Lung (tissue), 16 donors: ENCODE data around the gene GLCE. TPM values are rescaled to one million over a fixed set of nuclear protein-coding genes. Genes with fewer than 3 reads are reported as not detected.

ENCODE experiments used
- ATAC-seq: fragments of 200-7000 bp; cut with Tn5 transposase; one replicate; pipeline ENCODE4 v1.9.1; 2020; ENCODE audit warnings: moderate number of reproducible peaks; ENCODE audit not compliant: insufficient read depth, low FRiP score
- DNase-seq, 3 donors: peaks; one replicate each; pipeline ENCODE4 v3.0.0-alpha.2; 2013 to 2017
- H3K27ac ChIP-seq, 2 donors: one replicate each; pipeline ENCODE4 v1.5.1; 2013; ENCODE audit warnings: mild to moderate bottlenecking in 2 of 2, moderate library complexity in 2 of 2, control low read depth in 1 of 2, inconsistent platforms in 1 of 2, low read depth in 1 of 2, low read length in 1 of 2
- H3K27me3 ChIP-seq, 3 donors: one replicate each; pipeline ENCODE4 v1.5.1; 2013; ENCODE audit warnings: low read length in 2 of 3; ENCODE audit not compliant: control insufficient read depth in 3 of 3, insufficient read depth in 3 of 3
- H3K36me3 ChIP-seq, 4 donors: one replicate each; pipeline ENCODE4 v1.5.1; 2013; ENCODE audit warnings: low read length in 4 of 4, mild to moderate bottlenecking in 1 of 4, moderate library complexity in 1 of 4; ENCODE audit not compliant: control insufficient read depth in 4 of 4, insufficient read depth in 4 of 4
- H3K4me1 ChIP-seq, 5 donors: one replicate each; pipeline ENCODE4 v1.5.1; 2013; ENCODE audit warnings: low read length in 5 of 5, mild to moderate bottlenecking in 2 of 5, moderate library complexity in 1 of 5; ENCODE audit not compliant: control insufficient read depth in 5 of 5, insufficient read depth in 5 of 5
- H3K4me3 ChIP-seq: one replicate; pipeline ENCODE4 v1.5.1; 2013; ENCODE audit warnings: mild to moderate bottlenecking, control low read depth, moderate library complexity
- H3K9ac ChIP-seq, 2 donors: one replicate each; pipeline ENCODE4 v1.5.1; 2013; ENCODE audit warnings: low read length in 2 of 2, control low read depth in 1 of 2; ENCODE audit not compliant: insufficient read depth in 1 of 2
- H3K9me3 ChIP-seq, 4 donors: one replicate each; pipeline ENCODE4 v1.5.1; 2013; ENCODE audit warnings: low read length in 3 of 4, mild to moderate bottlenecking in 1 of 4, moderate library complexity in 1 of 4; ENCODE audit not compliant: control insufficient read depth in 4 of 4, insufficient read depth in 3 of 4
- CTCF ChIP-seq: IDR thresholded peaks from 2 replicates; pipeline ENCODE4 v1.5.1; 2012; ENCODE audit warnings: mild to moderate bottlenecking; ENCODE audit errors: control extremely low read depth, extremely low read depth
- WGBS, 2 donors: extraction: QIAGEN DNeasy Blood & Tissue Kit; methylation state at CpG; one replicate each; pipeline ENCODE4 v1.1.7; 2013; 5-methylcytosine and 5-hydroxymethylcytosine counted together
- long read RNA-seq, 5 donors: transcript quantifications; one replicate each; lab custom pipeline, GENCODE V29; 2026
- polyA plus RNA-seq, 2 donors: library from polyadenylated mRNA; stranded (reverse); fragments of 200-250 nt; gene quantifications; one replicate each; pipeline ENCODE4 v1.2.1, GENCODE V29; 2013
- total RNA-seq, 2 donors: library from RNA; depleted of rRNA in 1 of 2; stranded (reverse); fragments of >200 nt in 1 of 2; gene quantifications; one replicate each; pipeline ENCODE4 v1.2.1, GENCODE V29; 2014 to 2021
- donor health status: control.
- donor health status: control.
- donor health status: Bipolar disorder and iron deficiency.
- donor health status: healthy.
- donor health status: DM: yes; HTN: yes; CAD: no.

GLCE gene
- 10 to 100 TPM; 21.1 to 76.7 TPM for total RNA-seq
- polyA plus RNA-seq: 10 to 100 TPM; 13.5 to 14.8 TPM
- long read RNA-seq, donor 1, full-length matches to known transcripts: 15 of 15 reads
- long read RNA-seq, donor 1, partial matches to known transcripts: 0 of 15 reads
- long read RNA-seq, donor 1, other reads (novel, unspliced or antisense): 0 of 15 reads
- long read RNA-seq, donor 2, full-length matches to known transcripts: 6 of 6 reads
- long read RNA-seq, donor 2, partial matches to known transcripts: 0 of 6 reads
- long read RNA-seq, donor 2, other reads (novel, unspliced or antisense): 0 of 6 reads
- long read RNA-seq, donor 3, full-length matches to known transcripts: 7 of 7 reads
- long read RNA-seq, donor 3, partial matches to known transcripts: 0 of 7 reads
- long read RNA-seq, donor 3, other reads (novel, unspliced or antisense): 0 of 7 reads
- long read RNA-seq, donor 4, full-length matches to known transcripts: 2 of 2 reads
- long read RNA-seq, donor 4, partial matches to known transcripts: 0 of 2 reads
- long read RNA-seq, donor 4, other reads (novel, unspliced or antisense): 0 of 2 reads
- long read RNA-seq, donor 5, full-length matches to known transcripts: 8 of 8 reads
- long read RNA-seq, donor 5, partial matches to known transcripts: 0 of 8 reads
- long read RNA-seq, donor 5, other reads (novel, unspliced or antisense): 0 of 8 reads

- TF ChIP-seq CTCF: no peak
- Histone ChIP-seq H3K4me1 (peaks cover 0 to 22% (median 5%) of the 10 kb centered on the region in 5 donors), H3K4me3 (peak within 1 kb of the TSS; percentile 87), H3K27me3 (no peaks in the 10 kb centered on the region), H3K27ac (peak within 1 kb of the TSS; percentile 76 to 88), H3K9ac (peak within 1 kb of the TSS; percentile 80 to 81), H3K36me3 (no peaks in the 10 kb centered on the region), H3K9me3 (no peaks in the 10 kb centered on the region)
- WGBS, 2 donors: 1% methylated on average over 75 to 76 of the region's 76 CpGs
- ATAC-seq: peak; percentile 99
- DNase-seq: peak; percentile 97 to 99 (median 98)
Observed at GRCh38 chr15:69160141-69160993, at the start of gene GLCE. TSS of gene GLCE (plus strand) at chr15:69160635. CDS start at chr15:69255807, 95,172 bp downstream.

- WGBS, 2 donors: 62 to 67% methylated on average over 11 of the region's 11 CpGs
- Histone ChIP-seq H3K4me1 (peaks cover 0 to 4% (median 0%) of the 10 kb centered on the region in 5 donors), H3K4me3 (no peak overlapping the region), H3K27me3 (no peaks in the 10 kb centered on the region), H3K36me3 (no peaks in the 10 kb centered on the region), H3K27ac (no peak overlapping the region), H3K9ac (no peak overlapping the region), H3K9me3 (no peaks in the 10 kb centered on the region)
- TF ChIP-seq CTCF: no peak
- DNase-seq (no peak), ATAC-seq (no peak)
Observed at GRCh38 chr15:69114331-69114928, 46.0 kb upstream of the GLCE start.

GRCh38 chr15:69115031-69115430 is 45.4 kb upstream of the GLCE start:
- Histone ChIP-seq H3K4me3 (no peak overlapping the region), H3K4me1 (peaks cover 0 to 4% (median 0%) of the 10 kb centered on the region in 5 donors), H3K36me3 (no peaks in the 10 kb centered on the region), H3K9me3 (no peaks in the 10 kb centered on the region), H3K9ac (no peak overlapping the region), H3K27me3 (no peaks in the 10 kb centered on the region), H3K27ac (no peak overlapping the region)
- peak in 2 of 3 donors; percentile 27 for DNase-seq
- ATAC-seq: no peak
- TF ChIP-seq CTCF: no peak
- WGBS, 2 donors: 82 to 91% methylated on average over 7 of the region's 7 CpGs
